Astrocyte (in vitro differentiated cells and primary cell): Measurements from ENCODE around the gene EPHA6.

Experiments
- EZH2 ChIP-seq: IDR thresholded peaks from 2 replicates; pipeline ENCODE4 v1.6.1; 2012; ENCODE audit warnings: mild to moderate bottlenecking, low read length, inconsistent platforms; ENCODE audit not compliant: insufficient read depth
- TF ChIP-seq, protein P1 (sequence below): IDR thresholded peaks from 2 replicates; pipeline ENCODE4 v1.5.1; 2011; ENCODE audit warnings: low read depth, mild to moderate bottlenecking, inconsistent platforms, low read length, moderate library complexity; ENCODE audit not compliant: insufficient read depth

DNA sequence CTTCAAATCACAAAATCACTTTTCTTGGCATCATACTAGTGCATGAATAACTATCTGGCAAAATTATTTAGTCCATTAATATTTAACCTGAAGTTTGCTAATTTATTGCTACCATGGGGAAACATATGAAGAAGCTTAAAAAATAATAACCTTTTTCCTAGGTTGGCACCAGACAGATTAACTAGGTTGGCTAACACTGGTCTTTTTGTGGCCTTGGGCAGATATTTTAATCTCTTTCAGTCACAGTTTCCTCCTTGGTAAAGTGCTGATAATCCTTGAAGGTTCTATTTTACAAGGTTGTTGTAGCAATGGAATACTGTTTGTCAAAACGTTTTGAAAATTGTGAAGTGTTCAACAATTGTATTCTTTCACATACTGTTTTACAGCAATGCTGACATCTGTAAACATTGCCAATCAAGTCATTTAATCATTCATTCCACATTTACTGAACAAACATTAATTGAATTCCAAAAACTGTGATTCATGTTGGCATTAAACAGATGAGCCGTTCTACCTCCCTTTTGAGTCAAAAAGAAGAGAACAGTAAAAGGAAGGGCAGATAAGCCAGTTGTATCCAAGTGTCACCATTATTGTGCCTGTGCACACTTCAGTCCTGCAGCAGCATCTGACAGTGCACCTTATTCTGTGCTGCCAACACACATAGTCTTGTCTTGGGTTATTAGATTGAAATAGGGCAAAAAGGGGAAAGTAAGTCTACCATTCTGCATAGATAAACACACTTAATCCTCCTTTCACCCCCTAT is 21.9 kb downstream of the EPHA6 start:
- TF ChIP-seq, protein P1, sequence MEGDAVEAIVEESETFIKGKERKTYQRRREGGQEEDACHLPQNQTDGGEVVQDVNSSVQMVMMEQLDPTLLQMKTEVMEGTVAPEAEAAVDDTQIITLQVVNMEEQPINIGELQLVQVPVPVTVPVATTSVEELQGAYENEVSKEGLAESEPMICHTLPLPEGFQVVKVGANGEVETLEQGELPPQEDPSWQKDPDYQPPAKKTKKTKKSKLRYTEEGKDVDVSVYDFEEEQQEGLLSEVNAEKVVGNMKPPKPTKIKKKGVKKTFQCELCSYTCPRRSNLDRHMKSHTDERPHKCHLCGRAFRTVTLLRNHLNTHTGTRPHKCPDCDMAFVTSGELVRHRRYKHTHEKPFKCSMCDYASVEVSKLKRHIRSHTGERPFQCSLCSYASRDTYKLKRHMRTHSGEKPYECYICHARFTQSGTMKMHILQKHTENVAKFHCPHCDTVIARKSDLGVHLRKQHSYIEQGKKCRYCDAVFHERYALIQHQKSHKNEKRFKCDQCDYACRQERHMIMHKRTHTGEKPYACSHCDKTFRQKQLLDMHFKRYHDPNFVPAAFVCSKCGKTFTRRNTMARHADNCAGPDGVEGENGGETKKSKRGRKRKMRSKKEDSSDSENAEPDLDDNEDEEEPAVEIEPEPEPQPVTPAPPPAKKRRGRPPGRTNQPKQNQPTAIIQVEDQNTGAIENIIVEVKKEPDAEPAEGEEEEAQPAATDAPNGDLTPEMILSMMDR = no peak
- no peak for TF ChIP-seq EZH2
